Activated CD4-positive, CD25-positive, alpha-beta regulatory T cell treated with anti-CD3 and anti-CD28 coated beads, Interleukin-2, amount 50 U/mL, for 24 hours (primary cell): Measurements from ENCODE around the gene PSORS1C1.
"Not testable (repeated sequence)": the region's sequence is repeated elsewhere in the genome, so short reads cannot be mapped to it uniquely, and the experiment has no call there.

Experiments
- ATAC-seq, 2 donors: fragments of 150-1000 bp; cut with Tn5 transposase; one replicate each; pipeline ENCODE4 v1.10.0; 2021; ENCODE audit warnings: mild to moderate bottlenecking in 1 of 2, moderate library complexity in 1 of 2

The PSORS1C1 gene

GRCh38 chr6:31114541-31114878 is at the start of gene PSORS1C1:
Gene PSORS1C1 (plus strand): TSS chr6:31114800. CDS start chr6:31129633, 14,833 bp downstream.
- ATAC-seq = no peak

- no peak for ATAC-seq
These were observed 49.0 kb upstream of the PSORS1C1 start for GRCh38 chr6:31065556-31065955.

- not testable (repeated sequence) for ATAC-seq
These were observed 47.6 kb upstream of the PSORS1C1 start for GRCh38 chr6:31067028-31067427.

- not testable (repeated sequence) for ATAC-seq
These were observed 46.5 kb upstream of the PSORS1C1 start for GRCh38 chr6:31067891-31068668.

GRCh38 chr6:31068669-31069340 is 45.8 kb upstream of the PSORS1C1 start:
- ATAC-seq = peak; percentile 58 to 90

GRCh38 chr6:31070711-31071197 is 43.8 kb upstream of the PSORS1C1 start:
- no peak for ATAC-seq

- ATAC-seq = no peak
These were observed 40.2 kb upstream of the PSORS1C1 start for GRCh38 chr6:31074401-31074800.

GRCh38 chr6:31075528-31075927 is 39.1 kb upstream of the PSORS1C1 start:
- no peak for ATAC-seq

GRCh38 chr6:31076611-31077010 is 38.0 kb upstream of the PSORS1C1 start:
- no peak for ATAC-seq

GRCh38 chr6:31079656-31080261 is 34.8 kb upstream of the PSORS1C1 start:
- ATAC-seq = peak; percentile 63 to 82

- no peak for ATAC-seq
These were observed 32.7 kb upstream of the PSORS1C1 start for GRCh38 chr6:31081872-31082271.

- ATAC-seq = no peak
These were observed 30.8 kb upstream of the PSORS1C1 start for GRCh38 chr6:31083742-31084354.

GRCh38 chr6:31086788-31087440 is 27.7 kb upstream of the PSORS1C1 start:
- ATAC-seq = no peak

GRCh38 chr6:31087494-31088089 is 27.0 kb upstream of the PSORS1C1 start:
- ATAC-seq = peak; percentile 97 to 99

GRCh38 chr6:31090275-31090972 is 24.2 kb upstream of the PSORS1C1 start:
- ATAC-seq = no peak

GRCh38 chr6:31090973-31091364 is 23.6 kb upstream of the PSORS1C1 start:
- ATAC-seq = no peak

- no peak for ATAC-seq
These were observed 22.9 kb upstream of the PSORS1C1 start for GRCh38 chr6:31091680-31092079.

- ATAC-seq = no peak
These were observed 22.4 kb upstream of the PSORS1C1 start for GRCh38 chr6:31092238-31092637.

GRCh38 chr6:31092769-31093505 is 21.7 kb upstream of the PSORS1C1 start:
- ATAC-seq = no peak

- peak; percentile 51 to 65 for ATAC-seq
These were observed 20.2 kb upstream of the PSORS1C1 start for GRCh38 chr6:31094389-31094881.

GRCh38 chr6:31096215-31096614 is 18.4 kb upstream of the PSORS1C1 start:
- ATAC-seq = no peak
